Activated T-helper 1 cell treated with anti-CD3 and anti-CD28 coated beads, Interleukin-2, amount 50 U/mL, for 16 hours (primary cell): ENCODE results near the gene UGT2B7.
"Not testable (repeated sequence)": the region's sequence is repeated elsewhere in the genome, so short reads cannot be mapped to it uniquely, and the experiment has no call there.

Experiments used
- DNase-seq, 2 donors: peaks; one replicate each; pipeline ENCODE4 v3.0.0-alpha.2; 2020; ENCODE audit warnings: low read depth in 1 of 2, low spot score in 1 of 2

Gene UGT2B7

DNA sequence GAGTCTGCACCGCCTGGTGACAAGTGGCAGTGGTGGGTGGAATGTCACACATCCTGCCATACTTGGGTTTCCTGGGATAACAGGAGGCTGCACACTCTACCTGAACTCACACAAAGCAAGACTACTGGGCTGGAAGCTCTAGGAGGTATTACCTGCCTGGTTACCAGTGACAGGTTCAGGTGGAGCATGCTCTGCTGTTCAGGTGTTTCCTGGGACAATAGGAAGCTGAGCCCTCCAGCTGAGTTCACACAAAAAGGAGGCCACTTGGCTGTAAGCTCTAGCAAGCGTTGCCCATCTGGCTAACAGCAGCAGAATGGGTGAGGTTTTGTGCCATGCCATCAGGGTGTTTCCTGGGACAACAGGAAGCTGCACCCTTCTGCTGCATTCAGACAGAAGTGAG, 17.4 kb upstream of the UGT2B7 start:
- no peak for DNase-seq

- no peak for DNase-seq
Measured at GRCh38 chr4:69088473-69088872, 7.8 kb upstream of the UGT2B7 start.

DNA sequence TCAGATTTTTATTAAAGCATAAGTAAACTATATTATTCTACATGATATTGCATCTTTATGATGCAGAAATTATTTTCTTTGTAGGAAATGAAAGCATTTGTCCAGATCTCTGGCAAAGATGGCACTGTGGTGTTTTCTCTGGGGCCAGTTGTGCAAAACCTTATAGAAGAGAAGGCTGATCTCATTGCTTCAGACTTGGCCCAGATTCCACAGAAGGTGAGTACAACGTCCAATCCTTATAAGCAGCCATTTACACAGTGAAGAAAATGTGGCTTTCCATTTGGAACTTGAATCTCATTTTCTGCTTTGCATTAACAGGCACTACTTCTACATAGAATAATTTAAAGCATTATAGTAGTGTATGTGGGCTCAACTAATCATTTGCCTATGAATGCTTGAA, 6.9 kb upstream of the UGT2B7 start:
- no peak for DNase-seq

- no peak for DNase-seq
Measured at GRCh38 chr4:69092190-69092589, 4.1 kb upstream of the UGT2B7 start.

DNA sequence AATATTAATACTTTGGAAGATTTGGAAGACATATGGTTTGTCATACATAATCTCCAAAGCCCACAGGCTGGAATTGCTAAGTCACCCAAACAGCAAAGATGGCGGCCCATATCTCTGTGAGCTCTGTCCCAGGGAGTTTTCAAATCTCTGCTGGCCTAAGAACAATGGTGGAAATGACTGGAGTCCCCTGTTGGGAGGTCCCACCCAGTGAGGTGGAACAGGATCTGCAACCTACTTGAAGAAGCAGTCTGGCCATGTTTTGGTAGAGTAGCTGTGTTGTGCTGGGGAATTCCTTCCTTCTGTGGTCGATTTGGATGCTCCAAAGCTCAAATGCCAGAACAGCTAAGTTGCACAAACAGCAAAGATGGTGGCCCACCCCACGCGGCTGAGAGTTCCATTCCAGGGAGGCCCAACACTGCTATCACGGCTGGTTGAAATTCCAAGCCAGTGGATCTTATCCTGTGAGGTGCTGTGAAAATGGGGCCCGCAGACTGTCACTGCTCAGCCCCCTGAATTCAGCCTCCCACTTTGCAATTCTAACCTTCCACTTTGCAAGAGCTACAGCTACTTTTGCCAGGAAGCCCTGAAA, 3.2 kb upstream of the UGT2B7 start:
- no peak for DNase-seq

- no peak for DNase-seq
Measured at GRCh38 chr4:69093681-69094080, 2.6 kb upstream of the UGT2B7 start.

DNA sequence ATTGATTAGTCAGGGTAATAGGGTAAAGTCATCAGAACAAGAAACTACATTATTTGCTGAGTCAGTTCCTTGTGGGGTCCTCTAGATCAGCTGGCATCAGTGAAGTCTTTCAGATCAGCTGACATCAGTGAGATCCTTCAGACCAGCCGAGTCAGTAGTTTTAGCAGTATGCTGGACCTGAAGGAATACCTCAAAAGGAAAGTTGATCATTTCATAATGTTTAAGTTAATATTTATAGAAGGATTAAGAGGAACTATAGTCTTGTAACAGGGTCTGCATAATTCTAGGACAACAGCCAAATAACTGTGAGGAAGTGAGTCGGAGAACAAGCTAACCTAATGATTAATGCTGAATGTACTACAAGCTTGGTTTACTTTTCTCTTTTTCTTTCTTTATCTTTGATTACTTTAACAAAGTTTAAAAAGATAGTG, 958 bp upstream of the UGT2B7 start:
- DNase-seq, result no peak

- DNase-seq, result no peak
Measured at GRCh38 chr4:69096810-69097209, 536 bp downstream of the UGT2B7 start.

DNA sequence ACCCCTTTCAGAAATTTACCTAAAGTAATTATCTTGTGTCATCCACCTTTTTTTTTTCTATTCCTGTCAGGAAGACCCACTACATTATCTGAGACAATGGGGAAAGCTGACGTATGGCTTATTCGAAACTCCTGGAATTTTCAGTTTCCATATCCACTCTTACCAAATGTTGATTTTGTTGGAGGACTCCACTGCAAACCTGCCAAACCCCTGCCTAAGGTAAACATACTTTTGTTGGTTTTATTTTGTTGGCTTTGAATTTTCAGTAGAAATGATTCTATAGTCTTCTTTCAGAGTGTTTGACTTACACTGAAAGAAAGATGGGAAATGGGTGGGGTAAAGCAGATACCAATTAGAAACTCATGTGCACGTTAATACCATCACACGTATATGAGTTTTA, 2.2 kb downstream of the UGT2B7 start:
- DNase-seq, result no peak

DNA sequence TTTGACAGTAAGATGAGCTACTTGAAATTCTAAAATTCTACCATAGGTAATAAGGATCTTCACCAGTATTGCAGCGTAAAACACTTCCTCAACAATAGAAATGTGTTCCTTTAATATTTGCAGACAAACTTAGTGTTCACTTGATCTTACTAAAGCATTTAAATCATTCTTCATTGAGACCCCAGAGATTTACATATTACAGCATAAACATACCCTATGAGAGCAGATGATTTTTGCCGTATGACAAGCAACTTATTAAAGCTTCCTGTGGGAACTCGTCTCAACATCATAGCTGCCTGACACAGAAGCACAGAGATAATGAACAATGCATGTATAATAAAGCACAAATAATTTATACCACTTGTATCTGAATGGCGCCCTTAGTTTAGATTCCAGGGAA, 3.6 kb downstream of the UGT2B7 start:
- no peak for DNase-seq

DNA sequence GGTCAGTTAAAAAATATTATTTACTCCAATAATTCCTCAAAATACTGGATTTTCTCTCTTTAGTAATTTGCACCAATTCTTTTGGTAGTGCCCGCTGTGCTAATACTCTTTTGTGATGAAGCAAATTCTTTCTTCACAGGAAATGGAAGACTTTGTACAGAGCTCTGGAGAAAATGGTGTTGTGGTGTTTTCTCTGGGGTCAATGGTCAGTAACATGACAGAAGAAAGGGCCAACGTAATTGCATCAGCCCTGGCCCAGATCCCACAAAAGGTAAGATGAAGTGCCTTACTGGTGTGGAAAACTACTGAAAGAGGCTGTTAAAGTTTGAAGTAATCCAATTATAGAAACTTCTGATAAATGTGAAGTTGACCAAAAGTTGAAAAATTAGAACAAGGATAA, 6.4 kb downstream of the UGT2B7 start:
- DNase-seq, result not testable (repeated sequence)

- no peak for DNase-seq
Measured at GRCh38 chr4:69104719-69105275, 8.5 kb downstream of the UGT2B7 start.

DNA sequence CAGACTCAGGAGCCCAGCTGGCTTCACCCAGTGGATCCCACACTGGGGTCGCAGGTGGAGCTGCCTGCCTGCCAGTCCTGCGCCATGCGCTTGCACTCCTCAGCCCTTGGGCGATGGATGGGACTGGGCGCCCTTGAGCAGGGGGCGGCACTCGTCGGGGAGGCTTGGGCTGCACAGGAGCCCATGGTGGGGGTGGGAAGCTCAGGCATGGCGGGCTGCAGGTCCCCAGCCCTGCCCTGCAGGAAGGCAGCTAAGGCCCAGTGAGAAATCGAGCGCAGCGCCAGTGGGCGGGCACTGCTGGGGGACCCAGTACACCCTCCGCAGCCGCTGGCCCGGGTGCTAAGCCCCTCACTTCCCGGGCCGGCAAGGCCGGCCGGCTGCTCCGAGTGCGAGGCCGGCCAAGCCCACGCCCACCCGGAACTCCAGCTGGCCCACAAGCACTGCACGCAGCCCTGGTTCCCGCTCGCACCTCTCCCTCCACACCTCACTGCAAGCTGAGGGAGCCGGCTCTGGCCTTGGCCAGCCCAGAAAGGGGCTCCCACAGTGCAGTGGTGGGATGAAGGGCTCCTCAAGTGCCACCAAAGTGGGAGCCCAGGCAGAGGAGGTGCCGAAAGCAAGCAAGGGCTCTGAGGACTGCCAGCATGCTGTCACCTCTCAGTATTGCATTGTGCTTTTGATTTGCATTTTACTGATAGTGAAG, 19.0 kb downstream of the UGT2B7 start:
- not testable (repeated sequence) for DNase-seq

DNA sequence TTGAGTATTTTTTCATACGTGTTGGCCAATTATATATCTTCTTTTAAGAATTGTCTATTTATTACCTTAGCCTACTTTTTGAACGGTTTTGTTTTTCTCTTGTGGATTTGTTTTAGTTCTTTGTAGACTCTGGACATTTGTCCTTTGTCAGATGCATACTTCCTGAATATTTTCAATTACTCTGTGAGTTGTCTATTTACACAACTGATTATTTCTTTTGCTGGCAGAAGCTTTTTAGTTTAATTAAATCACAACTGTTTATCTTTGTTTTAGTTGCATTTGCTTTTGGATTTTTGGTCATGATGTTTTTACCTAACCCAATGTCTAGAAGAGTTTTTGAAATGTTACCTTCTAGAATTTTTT, 19.6 kb downstream of the UGT2B7 start:
- no peak for DNase-seq

DNA sequence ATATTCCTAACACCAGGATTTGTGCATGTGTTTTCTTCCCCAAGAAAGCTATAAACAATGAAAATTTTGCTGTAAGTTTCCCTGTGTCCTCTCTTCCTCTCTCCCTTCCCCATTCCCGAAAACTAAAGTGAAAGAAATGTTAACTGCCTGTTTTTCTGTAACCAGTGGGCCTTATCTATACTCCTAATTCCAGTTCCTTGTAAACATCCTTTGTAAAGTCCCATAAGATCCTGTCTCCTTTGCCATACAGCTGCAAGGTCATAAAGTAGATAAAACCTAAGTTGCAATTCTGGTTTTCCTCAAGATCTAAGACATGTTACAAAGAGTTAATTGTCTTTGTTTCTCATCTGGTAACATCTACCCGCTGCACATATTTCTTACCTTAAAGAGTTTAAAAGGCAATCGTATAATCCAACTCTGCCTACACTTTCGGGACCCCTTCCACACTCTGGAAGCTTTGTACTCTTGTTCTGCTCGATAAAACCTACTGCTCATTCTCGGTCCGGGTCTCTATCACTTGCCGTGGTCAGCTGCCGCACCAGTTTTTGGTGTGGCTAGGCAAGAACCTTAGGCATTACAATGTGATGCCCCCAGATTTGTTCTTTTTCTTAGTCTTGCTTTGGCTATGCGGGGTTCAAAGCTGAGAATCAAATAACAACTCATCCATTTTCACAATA, 20.5 kb downstream of the UGT2B7 start:
- DNase-seq, result no peak

DNA sequence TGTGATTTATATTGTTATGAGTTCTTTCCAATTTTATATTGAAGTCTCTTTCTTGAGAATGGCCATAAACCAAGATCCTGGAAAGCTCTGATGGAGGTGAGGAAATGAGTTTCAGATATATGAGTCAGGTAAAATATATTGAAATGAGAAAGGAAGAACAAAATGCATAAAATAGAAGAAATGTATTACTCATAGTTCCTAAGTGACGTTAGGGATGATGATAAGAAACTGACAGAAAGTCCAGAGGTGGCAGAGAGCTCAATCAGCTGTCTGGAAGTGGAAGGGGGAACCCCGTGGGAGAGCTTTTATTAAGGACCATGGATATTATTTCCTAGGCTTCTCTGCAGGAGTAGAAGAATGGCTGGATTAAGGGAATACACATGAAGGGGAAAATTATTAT, 24.6 kb downstream of the UGT2B7 start:
- DNase-seq, result no peak

DNA sequence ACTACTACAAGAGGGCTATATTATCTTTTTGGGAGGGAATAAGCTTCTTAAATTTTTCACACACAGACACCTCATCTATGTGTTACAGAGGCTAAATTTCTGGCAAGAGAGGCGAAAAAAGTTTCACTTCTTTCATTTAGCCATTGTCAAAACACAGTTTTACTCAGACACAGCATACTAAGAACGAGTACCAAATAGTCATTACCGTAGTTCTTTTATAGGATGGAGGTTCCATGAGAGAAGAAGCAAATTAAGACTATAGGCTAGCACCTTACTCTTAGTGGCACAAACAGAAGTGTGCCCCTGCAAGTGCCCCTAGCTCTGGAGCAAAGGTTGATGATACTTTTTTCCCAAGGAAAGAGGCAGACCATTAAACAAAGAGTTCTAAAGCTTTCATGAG, 26.2 kb downstream of the UGT2B7 start:
- no peak for DNase-seq

DNA sequence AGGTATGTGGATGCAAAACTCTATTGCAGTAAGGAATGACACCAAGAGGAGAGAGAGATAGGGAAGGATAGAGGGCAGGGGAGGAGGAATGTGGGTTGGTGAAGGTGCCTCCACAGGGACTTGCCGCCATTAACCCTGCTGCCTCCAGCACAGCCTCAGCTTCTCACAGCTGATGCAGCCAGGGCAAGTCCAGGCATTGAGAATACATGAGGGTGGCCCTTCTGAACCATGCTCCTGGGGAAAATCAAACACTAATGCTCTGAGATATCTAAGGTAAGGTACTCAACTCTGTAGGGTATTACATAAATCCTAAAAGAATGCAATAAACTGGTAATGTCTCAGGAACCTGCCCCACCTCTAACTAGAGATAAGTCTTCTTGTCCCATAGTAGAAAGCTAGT, 28.7 kb downstream of the UGT2B7 start:
- no peak for DNase-seq

- no peak for DNase-seq
Measured at GRCh38 chr4:69126024-69126423, 29.8 kb downstream of the UGT2B7 start.

DNA sequence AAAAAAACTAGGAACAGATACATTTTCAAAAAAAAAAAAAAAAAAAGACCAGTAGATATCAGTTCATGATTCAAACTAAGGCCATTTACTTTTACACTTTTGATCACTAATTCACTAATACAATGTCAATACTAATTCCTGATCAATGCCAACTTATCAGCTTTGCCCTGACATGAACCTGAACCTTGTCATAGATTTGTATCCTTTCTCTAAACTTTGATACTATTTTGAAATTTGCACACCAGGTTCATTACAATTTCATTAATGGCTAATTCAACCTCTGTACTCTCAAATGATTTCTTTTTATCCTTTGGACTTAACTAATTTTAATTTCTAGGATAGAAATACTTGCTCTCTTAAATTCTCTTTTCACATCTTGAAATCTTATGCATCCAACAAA, 37.7 kb downstream of the UGT2B7 start:
- no peak for DNase-seq

- no peak for DNase-seq
Measured at GRCh38 chr4:69134471-69134870, 38.2 kb downstream of the UGT2B7 start.

DNA sequence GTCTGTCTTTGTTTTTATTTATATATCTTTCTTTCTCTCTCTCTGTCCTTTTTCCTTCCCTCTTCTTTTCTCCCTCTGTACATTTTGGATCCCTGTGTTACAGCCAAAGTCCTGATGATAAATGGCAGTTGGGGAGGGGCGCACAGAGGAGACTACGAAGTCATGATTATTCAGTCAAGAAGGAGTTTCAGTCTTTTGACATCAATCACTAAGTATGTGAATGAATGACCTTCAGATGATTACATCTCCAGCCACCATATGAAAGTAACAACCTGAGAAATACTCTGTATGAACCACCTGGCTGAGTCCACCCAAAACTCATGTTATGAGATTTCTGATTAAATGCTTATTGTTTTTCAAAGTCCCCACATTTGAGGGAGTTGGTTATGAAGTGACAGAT, 45.0 kb downstream of the UGT2B7 start:
- no peak for DNase-seq
